Tibial artery (tissue), 4 donors: ENCODE results near the gene UGT2A1.
A peak's percentile ranks its signal among the peaks of the same experiment; 100 is the strongest.

Experiments
- DNase-seq, 2 donors: peaks; one replicate each; pipeline ENCODE4 v3.0.0-alpha.2; 2019
- H3K27ac ChIP-seq, 2 donors: fragments of 200-600 bp; sonication (generic) in 1 of 2; 1 replicate in 1 of 2; 2 replicates in 1 of 2; pipeline ENCODE4 v1.5.1; 2018 to 2019; ENCODE audit warnings: mild to moderate bottlenecking in 1 of 2
- H3K27me3 ChIP-seq, 2 donors: fragments of 200-600 bp; sonication (generic) in 1 of 2; one replicate each; pipeline versions ENCODE4 v1.5.1 to v1.6.0; 2016 to 2019
- H3K36me3 ChIP-seq, 3 donors: fragments of 200-600 bp; sonication (generic) in 2 of 3; one replicate each; pipeline ENCODE4 v1.5.1; 2016 to 2019; ENCODE audit warnings: mild to moderate bottlenecking in 2 of 3
- H3K4me1 ChIP-seq, 4 donors: fragments of 200-600 bp; sonication (generic) in 2 of 4; 1 replicate in 3 of 4; 2 replicates in 1 of 4; pipeline ENCODE4 v1.5.1; 2016 to 2019
- H3K4me3 ChIP-seq, 2 donors: fragments of 200-600 bp; sonication (generic) in 1 of 2; 1 replicate in 1 of 2; 2 replicates in 1 of 2; pipeline ENCODE4 v1.5.1; 2018 to 2019; ENCODE audit warnings: mild to moderate bottlenecking in 2 of 2
- H3K9me3 ChIP-seq, 3 donors: fragments of 200-600 bp; sonication (generic) in 1 of 3; one replicate each; pipeline ENCODE4 v1.5.1; 2016 to 2019
- intact Hi-C: fragments of 100-400 bp; cut with DNase I; formaldehyde crosslinking; loops from one replicate; pipeline ENCODE4 v1.15.0; 2023; ENCODE audit warnings: low total_unique reads
- TF ChIP-seq, protein P1 (sequence below), 2 experiments: fragments of 200-600 bp in 1 of 2; fragments of 450-650 bp in 1 of 2; IDR thresholded peaks; one replicate each; pipeline ENCODE4 v1.5.1; 2017 to 2019; ENCODE audit warnings: antibody characterized with exemption in 2 of 2, mild to moderate bottlenecking in 1 of 2, moderate library complexity in 1 of 2

The UGT2A1 gene

DNA sequence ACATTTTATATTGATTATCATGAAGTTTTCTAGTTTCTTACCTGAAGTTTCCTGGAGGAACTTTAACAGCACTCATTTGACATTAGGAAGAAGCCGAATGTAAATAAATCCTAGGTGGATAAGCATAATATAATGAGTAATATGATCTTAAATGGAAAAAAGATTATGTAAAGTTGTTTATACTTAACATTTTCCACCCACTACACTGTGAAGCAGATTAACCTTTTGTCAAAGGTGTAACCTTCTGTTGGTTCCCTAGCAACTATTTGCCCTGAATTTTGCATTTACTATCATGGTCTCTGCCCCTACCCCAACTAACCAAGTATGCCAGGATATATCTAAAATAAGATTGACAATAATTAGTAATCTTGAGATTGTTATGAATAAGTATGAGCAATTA lies at the start of gene UGT2A1:
Gene UGT2A1 (minus strand): TSS at position 101 of the 400 bp plus-strand sequence. CDS start 5,603 bp downstream, outside the sequence.
- Histone ChIP-seq H3K4me3 (no peak within 1 kb of the TSS), H3K36me3 (no peaks in the 10 kb centered on the region), H3K4me1 (no peaks in the 10 kb centered on the region), H3K9me3 (no peaks in the 10 kb centered on the region), H3K27me3 (no peaks in the 10 kb centered on the region), H3K27ac (no peak within 1 kb of the TSS)
- intact Hi-C loops: no loop called here
- TF ChIP-seq, protein P1, sequence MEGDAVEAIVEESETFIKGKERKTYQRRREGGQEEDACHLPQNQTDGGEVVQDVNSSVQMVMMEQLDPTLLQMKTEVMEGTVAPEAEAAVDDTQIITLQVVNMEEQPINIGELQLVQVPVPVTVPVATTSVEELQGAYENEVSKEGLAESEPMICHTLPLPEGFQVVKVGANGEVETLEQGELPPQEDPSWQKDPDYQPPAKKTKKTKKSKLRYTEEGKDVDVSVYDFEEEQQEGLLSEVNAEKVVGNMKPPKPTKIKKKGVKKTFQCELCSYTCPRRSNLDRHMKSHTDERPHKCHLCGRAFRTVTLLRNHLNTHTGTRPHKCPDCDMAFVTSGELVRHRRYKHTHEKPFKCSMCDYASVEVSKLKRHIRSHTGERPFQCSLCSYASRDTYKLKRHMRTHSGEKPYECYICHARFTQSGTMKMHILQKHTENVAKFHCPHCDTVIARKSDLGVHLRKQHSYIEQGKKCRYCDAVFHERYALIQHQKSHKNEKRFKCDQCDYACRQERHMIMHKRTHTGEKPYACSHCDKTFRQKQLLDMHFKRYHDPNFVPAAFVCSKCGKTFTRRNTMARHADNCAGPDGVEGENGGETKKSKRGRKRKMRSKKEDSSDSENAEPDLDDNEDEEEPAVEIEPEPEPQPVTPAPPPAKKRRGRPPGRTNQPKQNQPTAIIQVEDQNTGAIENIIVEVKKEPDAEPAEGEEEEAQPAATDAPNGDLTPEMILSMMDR (IDR thresholded peaks at IDR 0.05): no peak
- DNase-seq: no peak

DNA sequence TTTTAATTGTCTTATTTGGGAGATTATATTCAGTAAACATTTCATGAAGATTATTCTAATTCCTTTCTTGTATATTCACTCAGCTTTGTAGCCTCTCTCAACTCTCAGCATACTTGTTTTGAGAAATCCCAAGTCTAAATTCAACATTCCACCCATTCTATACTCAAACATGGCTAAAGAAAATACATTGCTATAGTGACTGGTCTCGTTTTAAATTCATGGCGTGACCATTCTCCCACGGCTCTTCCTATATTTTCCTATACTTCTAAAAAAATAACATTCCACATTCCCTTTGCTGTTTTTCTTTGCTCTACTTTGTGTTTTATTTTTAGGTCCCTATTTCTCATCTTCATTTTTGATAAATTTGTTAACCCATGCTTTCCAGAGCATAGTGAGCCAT lies 49.2 kb upstream of the UGT2A1 start:
- H3K4me3 ChIP-seq: no peak overlapping the region
- no peak overlapping the region for H3K27ac ChIP-seq
- TF ChIP-seq, protein P1 (IDR thresholded peaks at IDR 0.05): no peak
- H3K36me3 ChIP-seq: no peaks in the 10 kb centered on the region
- no peaks in the 10 kb centered on the region for H3K27me3 ChIP-seq
- H3K9me3 ChIP-seq: no peaks in the 10 kb centered on the region
- no peak for DNase-seq
- H3K4me1 ChIP-seq: no peaks in the 10 kb centered on the region
- intact Hi-C loops: no loop called here

DNA sequence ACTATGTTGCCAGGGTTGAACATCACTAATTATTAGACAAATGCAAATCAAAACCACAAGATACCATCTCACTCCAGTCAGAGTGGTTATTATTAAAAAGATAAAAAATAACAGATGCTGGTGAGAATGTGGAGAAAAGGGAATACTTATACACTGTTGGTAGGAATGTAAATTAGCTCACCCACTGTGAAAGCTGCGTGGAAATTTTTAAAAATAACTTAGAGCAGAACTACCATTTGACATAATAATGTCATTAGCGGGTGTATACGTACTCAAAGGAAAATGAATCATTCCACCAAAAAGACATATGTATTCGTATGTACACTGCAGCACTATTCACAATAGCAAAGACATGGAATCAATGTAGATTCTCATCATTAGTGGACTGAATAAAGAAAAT lies 48.6 kb upstream of the UGT2A1 start:
- no peaks in the 10 kb centered on the region for H3K36me3 ChIP-seq
- TF ChIP-seq, protein P1 (IDR thresholded peaks at IDR 0.05): no peak
- no peaks in the 10 kb centered on the region for H3K27me3 ChIP-seq
- no peaks in the 10 kb centered on the region for H3K9me3 ChIP-seq
- H3K4me3 ChIP-seq: no peak overlapping the region
- no peak for DNase-seq
- H3K4me1 ChIP-seq: no peaks in the 10 kb centered on the region
- H3K27ac ChIP-seq: no peak overlapping the region
- intact Hi-C loops: no loop called here

DNA sequence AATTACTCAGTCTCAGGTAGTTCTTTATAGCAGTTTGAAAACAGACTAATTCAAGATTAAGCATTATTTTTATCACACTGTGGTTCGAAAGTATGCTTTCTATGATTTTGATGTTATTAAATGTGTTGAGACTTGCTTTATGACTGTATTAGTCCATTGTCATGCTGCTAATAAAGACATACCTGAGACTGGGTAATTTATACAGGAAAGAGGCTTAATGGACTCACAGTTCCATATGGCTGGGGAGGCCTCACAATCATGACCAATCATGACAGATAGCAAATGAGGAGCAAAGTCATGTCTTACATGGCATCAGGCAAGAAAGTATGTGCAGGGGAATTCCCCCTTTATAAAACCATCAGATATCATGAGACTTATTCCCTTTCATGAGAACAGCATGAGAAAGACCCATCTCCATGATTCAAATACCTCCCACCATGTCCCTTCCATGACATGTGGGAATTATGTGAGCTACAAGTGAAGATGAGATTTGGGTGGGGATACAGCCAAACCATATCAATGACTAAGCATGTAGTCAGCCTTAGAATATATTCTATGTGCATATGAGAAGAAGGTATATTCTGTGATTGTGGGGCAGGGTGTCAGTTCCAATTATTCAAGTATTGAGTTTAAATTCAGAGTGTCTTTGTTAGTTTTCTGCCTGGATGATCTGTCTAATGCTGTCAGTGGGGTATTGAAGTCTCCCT lies 44.6 kb upstream of the UGT2A1 start:
- Histone ChIP-seq H3K36me3 (no peaks in the 10 kb centered on the region), H3K9me3 (no peaks in the 10 kb centered on the region), H3K27ac (no peak overlapping the region), H3K4me1 (no peaks in the 10 kb centered on the region), H3K4me3 (no peak overlapping the region), H3K27me3 (no peaks in the 10 kb centered on the region)
- intact Hi-C loops: no loop called here
- TF ChIP-seq, protein P1 (IDR thresholded peaks at IDR 0.05): no peak
- DNase-seq: no peak

DNA sequence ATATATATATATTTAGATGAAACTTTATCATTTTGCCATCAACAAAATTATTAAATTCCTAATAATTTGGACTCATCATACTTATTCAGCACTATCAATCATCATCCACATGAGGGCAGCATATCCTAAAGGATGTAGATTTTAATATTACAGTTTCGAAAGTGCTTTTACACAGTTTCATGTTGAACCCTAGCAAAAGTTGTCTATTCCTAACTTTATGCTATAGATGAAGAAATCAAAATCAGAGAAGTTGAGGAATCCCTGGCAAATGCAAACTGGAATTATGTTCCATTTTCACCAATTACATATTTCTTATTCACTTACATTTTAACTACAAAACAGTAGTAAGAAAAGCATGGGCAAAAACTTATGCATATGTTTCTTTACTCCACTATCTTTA lies 36.6 kb upstream of the UGT2A1 start:
- Histone ChIP-seq H3K9me3 (no peaks in the 10 kb centered on the region), H3K36me3 (no peaks in the 10 kb centered on the region), H3K27me3 (no peaks in the 10 kb centered on the region), H3K4me1 (no peaks in the 10 kb centered on the region), H3K4me3 (no peak overlapping the region), H3K27ac (no peak overlapping the region)
- intact Hi-C loops: loop anchor here (5.0 kb wide), 1 partner anchor 193 kb away; no protein-coding TSS in a partner anchor
- no peak for DNase-seq
- TF ChIP-seq, protein P1 (IDR thresholded peaks at IDR 0.05): peak; percentile 40 to 43
